ENCODE measurements around the gene IL16.

IL16 gene

GRCh38 chr15:81349271-81349670 is 152.6 kb downstream of the IL16 start:
- H3K9ac ChIP-seq (ENCODE audit: low read length in 5 of 5): no peak overlapping the region
- H3K27me3 ChIP-seq (ENCODE audit: control insufficient read depth in 5 of 5, insufficient read depth in 4 of 5, low read length in 5 of 5): peaks cover 0 to 11% (median 0%) of the 10 kb centered on the region in 5 donors
- no peak overlapping the region for H3K4me3 ChIP-seq (ENCODE audit: low read depth in 1 of 5, low read length in 5 of 5)
- no peak overlapping the region for H3K27ac ChIP-seq (ENCODE audit: low read depth, low read length)
- H3K4me1 ChIP-seq (ENCODE audit: control insufficient read depth in 5 of 5, insufficient read depth in 5 of 5, low read length in 5 of 5): no peaks in the 10 kb centered on the region
- no peaks in the 10 kb centered on the region for H3K36me3 ChIP-seq (ENCODE audit: control insufficient read depth in 5 of 5, insufficient read depth in 5 of 5, low read length in 5 of 5)
- H3K9me3 ChIP-seq (ENCODE audit: control insufficient read depth in 5 of 5, low read length in 5 of 5): no peaks in the 10 kb centered on the region

- no peak overlapping the region for H3K4me3 ChIP-seq (ENCODE audit: low read depth in 1 of 5, low read length in 5 of 5)
- H3K27ac ChIP-seq (ENCODE audit: low read depth, low read length): no peak overlapping the region
- no peaks in the 10 kb centered on the region for H3K4me1 ChIP-seq (ENCODE audit: control insufficient read depth in 5 of 5, insufficient read depth in 5 of 5, low read length in 5 of 5)
- H3K9me3 ChIP-seq (ENCODE audit: control insufficient read depth in 5 of 5, low read length in 5 of 5): no peaks in the 10 kb centered on the region
- no peaks in the 10 kb centered on the region for H3K36me3 ChIP-seq (ENCODE audit: control insufficient read depth in 5 of 5, insufficient read depth in 5 of 5, low read length in 5 of 5)
- peaks cover 0 to 9% (median 0%) of the 10 kb centered on the region in 5 donors for H3K27me3 ChIP-seq (ENCODE audit: control insufficient read depth in 5 of 5, insufficient read depth in 4 of 5, low read length in 5 of 5)
- no peak overlapping the region for H3K9ac ChIP-seq (ENCODE audit: low read length in 5 of 5)
Measured at GRCh38 chr15:81351651-81352050, 155.0 kb downstream of the IL16 start.

GRCh38 chr15:81356252-81356651 is 159.6 kb downstream of the IL16 start:
- H3K27ac ChIP-seq (ENCODE audit: low read depth, low read length): no peak overlapping the region
- no peak overlapping the region for H3K9ac ChIP-seq (ENCODE audit: low read length in 5 of 5)
- H3K27me3 ChIP-seq (ENCODE audit: control insufficient read depth in 5 of 5, insufficient read depth in 4 of 5, low read length in 5 of 5): peaks cover 0 to 6% (median 0%) of the 10 kb centered on the region in 5 donors
- no peaks in the 10 kb centered on the region for H3K36me3 ChIP-seq (ENCODE audit: control insufficient read depth in 5 of 5, insufficient read depth in 5 of 5, low read length in 5 of 5)
- H3K9me3 ChIP-seq (ENCODE audit: control insufficient read depth in 5 of 5, low read length in 5 of 5): peaks cover 0 to 2% (median 0%) of the 10 kb centered on the region in 5 donors
- no peak overlapping the region for H3K4me3 ChIP-seq (ENCODE audit: low read depth in 1 of 5, low read length in 5 of 5)
- H3K4me1 ChIP-seq (ENCODE audit: control insufficient read depth in 5 of 5, insufficient read depth in 5 of 5, low read length in 5 of 5): peaks cover 0 to 3% (median 0%) of the 10 kb centered on the region in 5 donors

- Histone ChIP-seq H3K27ac (ENCODE audit: low read depth, low read length) (no peak overlapping the region), H3K4me3 (ENCODE audit: low read depth in 1 of 5, low read length in 5 of 5) (no peak overlapping the region), H3K9ac (ENCODE audit: low read length in 5 of 5) (no peak overlapping the region), H3K27me3 (ENCODE audit: control insufficient read depth in 5 of 5, insufficient read depth in 4 of 5, low read length in 5 of 5) (peaks cover 0 to 6% (median 0%) of the 10 kb centered on the region in 5 donors), H3K36me3 (ENCODE audit: control insufficient read depth in 5 of 5, insufficient read depth in 5 of 5, low read length in 5 of 5) (no peaks in the 10 kb centered on the region), H3K4me1 (ENCODE audit: control insufficient read depth in 5 of 5, insufficient read depth in 5 of 5, low read length in 5 of 5) (peaks cover 0 to 3% (median 0%) of the 10 kb centered on the region in 5 donors), H3K9me3 (ENCODE audit: control insufficient read depth in 5 of 5, low read length in 5 of 5) (peaks cover 0 to 2% (median 0%) of the 10 kb centered on the region in 5 donors)
Measured at GRCh38 chr15:81357180-81357686, 160.6 kb downstream of the IL16 start.

GRCh38 chr15:81358248-81358647 is 161.6 kb downstream of the IL16 start:
- no peak overlapping the region for H3K9ac ChIP-seq (ENCODE audit: low read length in 5 of 5)
- peaks cover 0 to 2% (median 0%) of the 10 kb centered on the region in 5 donors for H3K9me3 ChIP-seq (ENCODE audit: control insufficient read depth in 5 of 5, low read length in 5 of 5)
- H3K4me3 ChIP-seq (ENCODE audit: low read depth in 1 of 5, low read length in 5 of 5): no peak overlapping the region
- H3K27me3 ChIP-seq (ENCODE audit: control insufficient read depth in 5 of 5, insufficient read depth in 4 of 5, low read length in 5 of 5): peaks cover 0 to 7% (median 0%) of the 10 kb centered on the region in 5 donors
- no peak overlapping the region for H3K27ac ChIP-seq (ENCODE audit: low read depth, low read length)
- H3K4me1 ChIP-seq (ENCODE audit: control insufficient read depth in 5 of 5, insufficient read depth in 5 of 5, low read length in 5 of 5): peaks cover 0 to 3% (median 0%) of the 10 kb centered on the region in 5 donors
- no peaks in the 10 kb centered on the region for H3K36me3 ChIP-seq (ENCODE audit: control insufficient read depth in 5 of 5, insufficient read depth in 5 of 5, low read length in 5 of 5)

- H3K9me3 ChIP-seq (ENCODE audit: control insufficient read depth in 5 of 5, low read length in 5 of 5): peaks cover 0 to 2% (median 0%) of the 10 kb centered on the region in 5 donors
- H3K9ac ChIP-seq (ENCODE audit: low read length in 5 of 5): no peak overlapping the region
- H3K4me1 ChIP-seq (ENCODE audit: control insufficient read depth in 5 of 5, insufficient read depth in 5 of 5, low read length in 5 of 5): peaks cover 0 to 3% (median 0%) of the 10 kb centered on the region in 5 donors
- no peaks in the 10 kb centered on the region for H3K36me3 ChIP-seq (ENCODE audit: control insufficient read depth in 5 of 5, insufficient read depth in 5 of 5, low read length in 5 of 5)
- H3K27me3 ChIP-seq (ENCODE audit: control insufficient read depth in 5 of 5, insufficient read depth in 4 of 5, low read length in 5 of 5): peaks cover 0 to 7% (median 0%) of the 10 kb centered on the region in 5 donors
- H3K27ac ChIP-seq (ENCODE audit: low read depth, low read length): no peak overlapping the region
- no peak overlapping the region for H3K4me3 ChIP-seq (ENCODE audit: low read depth in 1 of 5, low read length in 5 of 5)
Measured at GRCh38 chr15:81360491-81360890, 163.8 kb downstream of the IL16 start.

GRCh38 chr15:81361891-81362290 is 165.2 kb downstream of the IL16 start:
- Histone ChIP-seq H3K9ac (ENCODE audit: low read length in 5 of 5) (no peak overlapping the region), H3K9me3 (ENCODE audit: control insufficient read depth in 5 of 5, low read length in 5 of 5) (peaks cover 0 to 2% (median 0%) of the 10 kb centered on the region in 5 donors), H3K36me3 (ENCODE audit: control insufficient read depth in 5 of 5, insufficient read depth in 5 of 5, low read length in 5 of 5) (no peaks in the 10 kb centered on the region), H3K4me3 (ENCODE audit: low read depth in 1 of 5, low read length in 5 of 5) (no peak overlapping the region), H3K4me1 (ENCODE audit: control insufficient read depth in 5 of 5, insufficient read depth in 5 of 5, low read length in 5 of 5) (peaks cover 0 to under 1% (median 0%) of the 10 kb centered on the region in 5 donors), H3K27me3 (ENCODE audit: control insufficient read depth in 5 of 5, insufficient read depth in 4 of 5, low read length in 5 of 5) (peaks cover 0 to 7% (median 0%) of the 10 kb centered on the region in 5 donors), H3K27ac (ENCODE audit: low read depth, low read length) (no peak overlapping the region)

- Histone ChIP-seq H3K36me3 (ENCODE audit: control insufficient read depth in 5 of 5, insufficient read depth in 5 of 5, low read length in 5 of 5) (no peaks in the 10 kb centered on the region), H3K9ac (ENCODE audit: low read length in 5 of 5) (no peak overlapping the region), H3K27me3 (ENCODE audit: control insufficient read depth in 5 of 5, insufficient read depth in 4 of 5, low read length in 5 of 5) (peaks cover 0 to 7% (median 0%) of the 10 kb centered on the region in 5 donors), H3K27ac (ENCODE audit: low read depth, low read length) (no peak overlapping the region), H3K4me3 (ENCODE audit: low read depth in 1 of 5, low read length in 5 of 5) (no peak overlapping the region), H3K4me1 (ENCODE audit: control insufficient read depth in 5 of 5, insufficient read depth in 5 of 5, low read length in 5 of 5) (no peaks in the 10 kb centered on the region), H3K9me3 (ENCODE audit: control insufficient read depth in 5 of 5, low read length in 5 of 5) (no peaks in the 10 kb centered on the region)
Measured at GRCh38 chr15:81362790-81363189, 166.1 kb downstream of the IL16 start.

- peaks cover 0 to 7% (median 0%) of the 10 kb centered on the region in 5 donors for H3K27me3 ChIP-seq (ENCODE audit: control insufficient read depth in 5 of 5, insufficient read depth in 4 of 5, low read length in 5 of 5)
- no peaks in the 10 kb centered on the region for H3K36me3 ChIP-seq (ENCODE audit: control insufficient read depth in 5 of 5, insufficient read depth in 5 of 5, low read length in 5 of 5)
- H3K27ac ChIP-seq (ENCODE audit: low read depth, low read length): no peak overlapping the region
- no peak overlapping the region for H3K4me3 ChIP-seq (ENCODE audit: low read depth in 1 of 5, low read length in 5 of 5)
- no peaks in the 10 kb centered on the region for H3K9me3 ChIP-seq (ENCODE audit: control insufficient read depth in 5 of 5, low read length in 5 of 5)
- H3K4me1 ChIP-seq (ENCODE audit: control insufficient read depth in 5 of 5, insufficient read depth in 5 of 5, low read length in 5 of 5): no peaks in the 10 kb centered on the region
- H3K9ac ChIP-seq (ENCODE audit: low read length in 5 of 5): no peak overlapping the region
Measured at GRCh38 chr15:81363276-81363675, 166.6 kb downstream of the IL16 start.
